Measurements from ENCODE around the gene GCK.
"Not testable (repeated sequence)": the region's sequence is repeated elsewhere in the genome, so short reads cannot be mapped to it uniquely, and the experiment has no call there.

GRCh38 chr7:44171901-44172300, 17.3 kb downstream of the GCK start:
- TF ChIP-seq CTCF, POLR2A (IDR thresholded peaks at IDR 0.05): not testable (repeated sequence)

Data from heart left ventricle (tissue), 13 donors.